Kidney capillary endothelial cell (primary cell): ENCODE measurements around the gene KCND2.
"Not testable (repeated sequence)": the region's sequence is repeated elsewhere in the genome, so short reads cannot be mapped to it uniquely, and the experiment has no call there.

Experiments
- DNase-seq: peaks from one replicate; pipeline ENCODE4 v3.0.0-alpha.2; 2018; ENCODE audit warnings: low spot score

Gene KCND2

DNA sequence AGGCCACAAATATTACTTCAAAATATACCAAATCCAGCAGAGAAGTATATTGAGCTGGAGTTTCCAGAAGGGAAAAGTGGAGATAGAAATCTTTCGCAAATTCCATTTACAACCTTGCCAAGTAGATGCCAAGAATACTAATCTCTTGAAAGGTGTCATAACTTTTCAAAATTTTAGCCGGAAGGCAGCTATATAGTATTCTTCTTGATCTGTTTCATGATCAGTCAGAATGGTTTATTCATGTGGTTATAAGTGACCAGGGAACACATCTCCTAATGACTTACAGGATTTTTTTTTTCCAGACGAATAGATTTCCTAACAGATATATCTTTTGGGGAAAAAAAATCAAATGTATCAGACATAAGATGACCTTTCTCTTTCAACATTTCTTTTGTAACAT is 314.3 kb downstream of the KCND2 start:
- no peak for DNase-seq

DNA sequence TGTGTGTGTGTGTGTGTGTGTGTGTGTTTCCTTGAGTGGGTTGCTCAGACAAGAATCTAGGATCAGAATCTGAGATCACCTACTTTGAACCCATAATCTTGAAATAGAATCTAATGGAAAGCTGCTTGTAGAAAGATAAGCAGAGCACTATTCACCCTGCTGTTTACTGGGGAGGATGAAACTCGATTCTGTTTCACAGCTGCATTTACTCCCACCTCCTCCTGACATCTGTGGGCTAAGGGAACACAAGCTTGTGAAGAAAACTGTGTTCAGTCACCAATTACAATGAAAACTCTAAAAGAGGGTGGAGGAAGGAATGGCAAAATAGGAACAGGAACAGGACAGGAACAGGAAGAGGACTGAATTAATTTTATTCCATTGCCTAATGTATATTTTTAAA is 315.4 kb downstream of the KCND2 start:
- no peak for DNase-seq

DNA sequence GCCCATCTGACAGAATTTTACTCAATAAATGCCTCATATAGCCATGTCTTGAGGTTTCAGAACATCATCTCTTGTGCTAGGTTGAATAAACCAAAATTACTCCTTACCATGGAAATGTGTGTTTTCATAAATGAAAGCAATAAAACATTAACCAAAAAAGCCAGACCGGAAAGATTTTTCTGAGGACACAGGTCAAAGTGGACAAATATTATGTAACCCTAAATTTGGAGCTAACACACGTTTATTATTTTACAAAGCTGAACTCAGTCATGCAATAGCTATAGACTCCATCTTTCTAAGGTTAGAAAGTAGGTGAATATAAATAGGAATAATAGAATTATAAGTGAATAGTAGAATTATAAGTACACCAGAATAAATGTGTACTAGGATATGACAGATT is 315.9 kb downstream of the KCND2 start:
- no peak for DNase-seq

DNA sequence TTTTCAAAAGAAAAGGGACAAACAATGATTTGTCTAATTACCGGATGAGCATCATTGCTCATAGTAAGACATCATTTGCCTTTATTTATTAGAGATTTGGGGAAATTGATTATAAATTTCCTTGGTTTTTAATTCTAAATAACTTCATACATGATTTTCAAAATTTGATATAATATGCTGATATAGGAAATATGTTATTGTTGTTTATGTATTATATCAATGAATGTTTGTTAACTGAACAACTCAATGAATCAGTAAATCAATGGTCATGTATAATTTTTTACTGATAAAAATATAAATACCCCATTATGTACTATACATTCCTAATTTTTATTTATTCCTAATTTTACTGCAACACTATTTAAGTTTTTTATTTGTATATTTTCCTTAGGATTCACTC is 327.6 kb downstream of the KCND2 start:
- no peak for DNase-seq

DNA sequence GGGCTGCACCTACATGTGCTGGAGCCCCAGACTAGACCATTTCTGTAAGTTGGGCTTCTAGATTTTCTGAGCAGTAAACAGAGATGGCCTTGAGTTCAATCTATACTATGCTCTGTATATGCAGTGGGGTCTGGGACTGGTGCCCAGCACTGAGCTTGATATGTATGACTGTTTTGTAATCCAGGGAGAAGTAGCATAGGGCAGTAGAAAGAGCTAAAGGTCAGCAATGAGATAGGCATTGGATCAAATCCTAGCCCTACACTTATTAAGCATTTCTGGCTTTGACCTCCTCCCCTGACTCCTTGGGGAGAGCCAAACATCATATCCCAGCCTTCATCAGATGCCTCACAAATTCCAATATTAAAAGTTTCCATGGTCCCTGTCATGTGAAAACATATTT is 330.4 kb downstream of the KCND2 start:
- DNase-seq: no peak

DNA sequence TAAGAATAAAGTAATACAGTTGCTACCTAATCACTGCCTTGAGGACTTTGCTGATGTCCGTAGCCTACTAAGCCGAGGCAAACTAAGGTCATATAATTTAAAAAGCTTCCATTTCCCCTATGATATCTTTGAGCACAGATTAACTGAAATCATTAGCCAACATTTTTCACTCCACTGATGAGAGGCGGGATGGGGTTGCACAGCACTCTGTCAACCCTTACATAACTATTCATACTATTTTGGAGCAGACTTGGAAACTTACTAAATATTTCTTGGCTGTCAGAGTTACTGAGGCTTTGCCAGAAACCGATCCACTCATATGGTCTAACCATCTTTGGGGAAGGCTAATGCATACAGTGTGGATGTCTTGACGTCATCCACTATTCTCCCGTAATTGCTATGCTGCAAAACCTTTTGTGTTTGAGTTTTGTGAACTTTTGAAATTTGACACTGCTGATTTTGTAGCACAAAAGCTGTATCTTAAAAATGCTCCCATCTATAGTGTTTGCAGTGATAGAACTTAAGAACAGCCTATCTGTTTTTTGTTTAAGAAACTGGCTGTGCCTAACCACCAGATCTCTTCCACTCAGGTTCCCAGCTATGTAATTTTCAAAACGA is 336.3 kb downstream of the KCND2 start:
- no peak for DNase-seq

DNA sequence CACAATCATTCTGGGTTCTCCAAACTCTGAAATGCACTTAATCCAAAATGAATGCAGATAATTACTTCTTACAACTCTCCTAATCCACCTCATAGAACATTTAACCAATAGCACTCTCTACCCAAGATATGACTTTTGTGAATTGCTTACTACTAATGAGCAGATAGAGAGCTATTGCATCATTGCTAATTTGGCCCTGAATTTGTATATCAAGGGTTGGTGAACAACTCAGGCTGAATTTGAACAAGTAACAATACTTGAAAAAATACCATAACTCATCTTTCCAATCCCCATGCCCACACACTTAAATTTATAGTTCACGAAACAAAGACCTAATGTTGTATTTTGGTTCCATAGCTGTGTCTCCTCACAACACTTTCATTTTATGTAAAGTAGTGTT is 339.0 kb downstream of the KCND2 start:
- DNase-seq: no peak

DNA sequence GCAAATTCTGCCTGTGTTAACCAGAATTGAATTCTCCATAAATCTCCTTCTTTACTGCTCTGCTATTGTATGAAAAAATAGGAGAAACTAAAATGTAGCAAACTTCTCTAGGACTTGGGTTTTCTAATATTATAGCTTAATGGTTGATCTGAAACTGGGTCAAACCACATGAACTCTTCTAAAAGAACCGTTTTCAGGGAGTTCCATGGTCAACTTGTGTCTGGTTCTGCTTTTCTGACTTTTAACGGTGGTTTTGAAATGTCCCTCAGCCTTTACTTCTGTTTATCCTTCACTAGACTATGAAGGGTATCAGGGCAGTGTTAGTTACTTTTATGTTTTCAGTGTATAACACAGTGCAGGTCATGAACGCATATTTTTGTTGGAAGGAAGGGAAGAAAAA is 342.7 kb downstream of the KCND2 start:
- DNase-seq: no peak

DNA sequence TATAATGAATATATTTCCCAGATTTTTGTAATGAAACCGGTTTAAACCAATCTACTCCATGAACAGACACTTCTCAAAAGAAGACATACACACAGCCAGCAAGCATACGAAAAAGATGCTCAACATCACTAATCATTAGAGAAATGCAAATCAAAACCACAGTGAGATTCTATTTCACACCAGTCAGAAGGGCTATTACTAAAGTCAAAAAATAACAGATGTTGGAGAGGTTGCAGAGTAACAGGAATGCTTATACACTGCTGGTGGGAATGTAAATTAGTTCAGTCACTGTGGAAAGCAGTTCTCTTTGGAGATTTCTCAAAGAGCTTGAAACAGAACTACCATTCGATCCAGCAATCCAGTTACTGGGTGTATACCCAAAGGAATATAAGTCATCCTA is 344.3 kb downstream of the KCND2 start:
- no peak for DNase-seq

DNA sequence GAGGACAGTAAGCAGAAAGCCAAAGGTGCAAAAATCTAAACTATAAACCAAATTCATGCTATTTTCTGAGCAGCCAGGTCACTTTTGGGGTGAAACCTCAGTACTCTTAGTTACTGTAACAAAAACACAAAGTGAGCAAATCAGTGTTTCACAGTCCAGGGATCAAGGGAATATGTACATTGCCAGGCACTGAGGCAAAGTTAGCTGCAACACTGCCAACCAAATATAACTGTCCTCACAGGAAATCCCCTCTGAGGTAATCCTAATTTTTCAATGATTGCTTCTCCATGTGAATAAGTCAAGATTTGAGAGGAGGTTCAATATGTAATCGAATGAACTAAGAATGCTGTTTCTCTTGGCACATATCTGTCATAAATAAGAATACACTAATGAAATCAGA is 355.3 kb downstream of the KCND2 start:
- no peak for DNase-seq

DNA sequence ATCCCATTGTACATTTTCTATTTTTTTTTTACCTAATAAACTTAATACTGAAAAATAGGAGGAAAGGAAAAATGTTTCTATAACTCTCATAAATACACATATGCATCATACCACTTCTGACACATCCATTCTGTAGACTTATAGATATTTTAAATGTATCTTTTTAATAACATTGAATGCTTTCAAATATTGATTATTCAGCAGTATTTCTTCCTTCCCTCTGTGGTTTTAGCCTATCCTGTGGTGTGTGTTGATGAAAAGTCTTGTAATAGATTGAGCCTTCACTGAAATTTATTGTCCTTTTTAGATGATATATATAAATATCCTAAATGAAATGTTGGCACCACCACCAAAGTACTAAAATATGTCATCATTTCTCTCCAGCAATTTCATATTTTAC is 366.9 kb downstream of the KCND2 start:
- no peak for DNase-seq

DNA sequence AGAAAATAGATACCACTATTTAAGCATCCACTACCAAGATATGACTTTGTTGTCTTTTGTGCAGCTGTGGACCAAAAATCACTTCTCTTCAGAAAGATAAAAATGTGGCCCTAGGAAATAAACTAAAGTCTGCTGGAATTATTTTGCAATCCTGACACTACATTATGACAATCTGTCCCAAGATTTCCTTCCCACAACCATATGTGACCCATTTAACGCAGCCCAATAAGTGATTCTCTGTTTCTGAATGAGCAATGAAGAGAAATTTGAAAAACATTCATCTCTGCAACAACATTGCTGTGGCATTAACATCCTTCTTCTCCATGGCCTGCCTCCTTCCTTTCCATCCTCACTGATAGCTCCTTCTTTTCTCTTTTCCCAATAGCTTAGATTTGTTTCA is 373.0 kb downstream of the KCND2 start:
- no peak for DNase-seq

DNA sequence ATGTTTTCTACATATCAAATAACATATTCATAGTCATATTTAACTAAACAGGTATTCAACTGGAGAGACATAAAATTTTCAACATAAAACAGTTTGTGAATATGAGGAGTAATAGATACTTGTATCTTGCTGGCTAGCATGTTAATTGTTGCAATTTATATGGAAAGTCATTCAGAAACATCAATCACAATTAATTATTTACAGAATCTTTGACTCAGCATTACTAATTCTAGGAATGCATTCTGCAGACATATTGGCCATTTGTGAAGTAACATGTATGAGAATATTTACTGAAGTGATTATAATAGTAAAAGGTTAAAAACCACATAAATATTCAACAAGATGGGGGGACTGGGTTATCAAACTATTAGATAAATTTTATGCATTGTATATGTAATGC is 381.3 kb downstream of the KCND2 start:
- DNase-seq: no peak

DNA sequence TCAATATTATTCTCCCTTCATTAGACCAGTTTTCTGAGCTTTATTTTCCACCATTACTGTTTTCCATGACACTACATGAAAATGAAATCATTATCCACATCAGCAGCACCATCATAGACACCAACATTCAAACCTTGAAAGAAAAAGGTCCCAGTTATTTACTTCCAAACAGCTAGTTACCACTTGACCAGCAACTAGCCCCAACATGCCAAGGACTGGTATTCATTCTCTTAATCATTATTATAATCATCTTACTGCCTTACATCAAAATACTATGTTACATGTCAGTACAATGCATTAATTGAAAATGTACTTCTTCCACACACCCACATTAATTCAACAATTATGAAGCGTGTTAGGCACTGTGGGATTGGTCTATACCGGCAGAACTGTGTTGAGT is 385.5 kb downstream of the KCND2 start:
- no peak for DNase-seq

DNA sequence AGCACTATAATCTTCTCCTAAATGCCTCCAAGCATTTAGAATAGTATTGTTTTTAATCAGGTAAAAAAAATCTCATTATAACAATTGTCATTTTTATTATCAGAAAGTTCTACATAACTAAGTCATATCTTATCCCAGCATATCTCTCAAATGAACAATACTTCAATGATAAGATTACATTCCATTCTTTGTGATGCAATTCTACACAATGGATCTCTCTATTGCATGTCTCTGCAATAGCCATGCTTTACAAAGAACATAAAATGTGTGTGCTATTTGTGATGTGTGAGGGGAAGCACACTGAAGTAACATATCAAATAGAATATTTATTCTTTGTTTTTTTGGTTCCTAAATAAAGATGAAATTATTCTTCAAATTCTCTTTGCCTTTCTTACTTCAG is 389.3 kb downstream of the KCND2 start:
- DNase-seq: no peak

DNA sequence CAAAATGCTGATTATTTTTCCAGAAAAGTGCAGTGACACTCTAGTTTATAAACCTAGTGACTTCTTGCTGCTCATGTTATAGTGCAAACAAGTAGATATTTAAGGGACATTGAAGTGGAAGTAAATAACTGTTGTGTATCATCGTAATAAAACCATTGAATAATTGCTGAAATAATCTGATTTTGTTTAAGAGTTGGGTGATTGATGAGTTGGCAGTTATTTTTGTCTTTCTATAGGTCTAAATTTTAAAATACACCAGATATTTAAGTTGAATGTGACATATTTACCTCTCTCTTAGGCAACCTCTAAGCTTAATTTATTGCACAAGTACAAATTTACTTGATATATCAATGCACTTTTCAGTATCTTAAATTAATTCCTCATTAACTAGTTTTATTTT is 392.1 kb downstream of the KCND2 start:
- no peak for DNase-seq

DNA sequence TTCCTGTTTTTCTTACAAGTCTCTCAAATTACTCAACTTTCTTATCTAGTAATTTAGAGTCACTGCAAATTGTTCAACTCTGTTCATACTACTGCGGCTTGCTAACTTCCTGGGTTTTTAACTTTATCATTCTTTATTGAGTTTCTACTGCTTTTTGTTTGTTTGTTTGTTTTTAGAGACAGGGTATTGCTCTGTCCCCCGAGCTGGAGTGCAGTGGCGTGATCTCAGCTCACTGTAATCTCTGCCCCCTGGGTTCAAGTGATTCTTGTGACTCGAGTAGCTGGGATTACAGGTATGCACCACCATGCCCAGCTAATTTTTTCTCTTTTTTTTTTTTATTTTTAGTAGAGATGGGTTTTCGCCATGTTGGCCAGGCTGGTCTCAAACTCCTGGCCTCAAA is 402.1 kb downstream of the KCND2 start:
- DNase-seq: no peak

DNA sequence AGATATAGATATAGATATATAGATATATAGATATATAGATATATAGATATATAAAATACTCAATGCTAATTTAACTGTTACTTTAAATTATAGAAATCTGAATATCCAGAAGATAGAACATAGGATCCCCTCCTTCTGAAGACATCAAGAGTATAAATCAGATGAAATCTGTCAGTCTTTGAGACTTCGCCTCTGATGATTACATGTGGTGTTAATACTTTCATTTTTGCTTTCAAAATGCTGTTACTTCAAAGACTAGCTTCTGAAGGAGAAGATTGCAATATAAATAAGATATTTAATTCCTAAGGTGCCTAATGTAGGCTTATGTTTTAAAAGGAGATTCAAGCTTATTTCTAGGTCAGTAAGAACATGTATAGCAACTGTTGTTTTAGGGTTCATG is 404.6 kb downstream of the KCND2 start:
- DNase-seq: no peak

DNA sequence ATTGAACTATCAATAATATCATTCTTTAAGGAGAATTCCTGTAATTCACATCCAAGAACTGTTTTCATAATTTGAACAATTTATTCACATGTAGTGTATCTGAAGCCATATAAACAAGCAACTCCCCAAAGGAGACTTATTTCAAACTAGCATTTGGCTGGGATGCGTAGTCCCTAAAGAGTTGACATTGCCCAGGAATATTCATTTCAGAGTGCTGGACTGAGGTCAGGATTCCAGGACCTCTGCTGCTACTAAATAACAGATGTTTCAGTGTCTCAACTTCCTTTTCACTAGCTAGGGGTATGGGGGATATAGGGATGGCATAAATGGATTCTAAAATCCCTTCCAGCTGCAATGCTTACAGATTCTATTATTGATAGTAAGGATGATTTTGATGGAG is 408.0 kb downstream of the KCND2 start:
- no peak for DNase-seq

DNA sequence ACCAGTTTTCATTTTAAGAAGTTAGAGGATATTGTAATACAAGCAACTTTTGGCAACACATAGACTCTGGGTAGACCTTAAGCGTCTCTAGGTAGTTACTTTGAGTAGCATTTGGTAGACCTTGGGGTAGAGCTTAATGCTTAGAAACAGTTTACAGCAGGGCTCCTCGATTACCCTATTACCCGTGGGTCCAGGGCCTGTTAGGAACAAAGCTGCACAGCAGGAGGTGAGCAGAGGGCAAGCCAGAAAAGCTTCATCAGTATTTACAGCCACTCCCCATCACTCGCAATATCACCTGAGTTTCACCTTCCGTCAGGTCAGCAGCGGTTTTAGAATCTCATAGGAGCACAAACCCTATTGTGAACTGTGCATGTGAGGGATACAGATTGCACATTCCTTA is 411.5 kb downstream of the KCND2 start:
- no peak for DNase-seq

DNA sequence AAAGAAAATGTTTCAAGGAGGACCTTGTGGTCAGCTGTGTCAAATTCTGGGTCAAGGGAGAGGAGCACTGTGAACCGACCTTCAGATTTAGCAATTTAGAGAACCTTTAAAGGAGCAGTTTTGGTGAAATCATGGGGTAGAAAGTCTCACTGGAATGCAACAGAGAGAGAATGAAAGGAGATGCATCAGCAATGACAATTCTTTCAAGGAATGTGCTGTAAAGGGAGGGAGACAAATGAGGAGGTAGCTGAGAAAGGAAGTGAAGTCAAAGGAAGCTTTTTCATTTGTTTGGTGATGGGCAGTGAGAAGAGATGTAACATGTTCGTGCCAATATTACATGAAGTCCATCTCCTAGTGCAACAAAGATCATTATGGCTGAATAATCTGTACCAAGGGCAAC is 418.9 kb downstream of the KCND2 start:
- no peak for DNase-seq

DNA sequence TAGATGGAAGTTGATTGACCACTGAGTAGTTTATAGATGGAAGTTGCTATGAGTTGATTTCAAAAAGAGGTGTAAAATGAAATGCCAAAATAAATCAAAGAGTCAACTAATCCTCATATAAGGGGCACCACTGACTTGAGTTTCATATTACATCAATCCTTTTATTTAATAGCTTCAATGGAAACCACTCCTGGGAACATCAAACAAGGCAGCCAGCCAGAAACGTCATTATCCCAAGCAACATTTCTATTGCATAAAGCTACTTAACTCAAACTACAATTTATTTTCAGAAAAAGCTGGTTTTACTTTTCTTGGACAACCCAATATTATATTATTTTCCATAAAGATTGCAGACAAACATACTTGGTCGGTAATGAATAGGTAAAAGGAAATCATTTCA is 422.9 kb downstream of the KCND2 start:
- no peak for DNase-seq

DNA sequence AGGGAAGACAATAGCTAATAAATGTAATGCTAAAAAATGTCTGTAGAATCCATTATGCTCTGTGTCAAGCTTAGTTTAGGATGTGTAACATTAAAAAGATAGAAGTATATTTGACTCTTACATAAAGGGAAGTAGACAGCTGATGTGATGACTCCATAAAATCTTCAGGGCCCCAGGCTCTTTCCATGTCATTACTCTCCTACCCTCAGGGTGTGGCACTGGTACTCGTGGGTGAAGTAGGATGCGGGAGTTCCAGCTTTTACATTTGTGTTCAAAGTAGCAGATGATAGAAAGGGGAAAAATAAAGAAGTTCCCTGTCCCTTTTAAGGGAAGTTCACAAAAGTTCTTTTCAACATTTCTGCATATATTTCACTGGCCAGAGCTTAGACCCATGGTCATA is 427.8 kb downstream of the KCND2 start:
- DNase-seq: no peak

DNA sequence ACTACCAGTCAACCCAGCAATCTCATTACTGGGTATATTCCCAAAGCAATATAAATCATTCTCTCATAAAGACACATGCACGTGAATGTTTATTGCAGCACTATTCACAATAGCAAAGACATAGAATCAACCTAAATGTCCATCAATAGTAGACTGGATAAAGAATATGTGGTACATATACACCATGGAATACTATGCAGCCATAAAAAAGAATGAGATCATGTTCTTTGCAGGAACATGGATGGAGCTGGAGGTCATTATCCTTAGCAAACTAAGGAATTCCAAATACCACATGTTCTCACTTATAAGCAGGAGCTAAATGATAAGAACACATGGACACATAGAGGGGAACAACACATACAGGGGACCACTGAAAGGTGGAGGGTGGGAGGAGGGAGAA is 429.4 kb downstream of the KCND2 start:
- not testable (repeated sequence) for DNase-seq
